Activated CD4-positive, CD25-positive, alpha-beta regulatory T cell treated with anti-CD3 and anti-CD28 coated beads, Interleukin-2, amount 50 U/mL, for 72 hours (primary cell): ENCODE results near the gene KCNC4.

Experiments
- DNase-seq: peaks from one replicate; pipeline ENCODE4 v3.0.0; 2021

Gene KCNC4

DNA sequence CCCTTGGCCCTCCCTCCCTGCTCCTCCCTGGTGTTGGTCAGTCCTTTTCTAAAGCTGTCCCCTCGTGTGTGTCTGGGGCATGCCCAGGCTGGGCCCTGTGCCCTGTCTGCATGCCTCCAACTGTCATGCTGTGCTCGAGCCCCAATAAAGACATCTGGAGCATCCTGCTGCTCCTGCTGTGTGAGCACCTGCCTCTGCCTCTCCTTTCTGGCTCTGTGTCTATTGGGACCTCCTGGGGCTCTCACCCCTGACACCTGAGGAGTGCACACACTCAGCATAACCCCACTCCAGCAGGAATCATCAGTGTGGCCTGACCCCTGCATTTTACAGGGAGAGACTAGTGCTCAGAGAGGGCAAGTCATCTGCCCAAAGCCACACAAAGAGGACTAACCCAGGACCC lies 23.7 kb downstream of the KCNC4 start:
- no peak for DNase-seq

DNA sequence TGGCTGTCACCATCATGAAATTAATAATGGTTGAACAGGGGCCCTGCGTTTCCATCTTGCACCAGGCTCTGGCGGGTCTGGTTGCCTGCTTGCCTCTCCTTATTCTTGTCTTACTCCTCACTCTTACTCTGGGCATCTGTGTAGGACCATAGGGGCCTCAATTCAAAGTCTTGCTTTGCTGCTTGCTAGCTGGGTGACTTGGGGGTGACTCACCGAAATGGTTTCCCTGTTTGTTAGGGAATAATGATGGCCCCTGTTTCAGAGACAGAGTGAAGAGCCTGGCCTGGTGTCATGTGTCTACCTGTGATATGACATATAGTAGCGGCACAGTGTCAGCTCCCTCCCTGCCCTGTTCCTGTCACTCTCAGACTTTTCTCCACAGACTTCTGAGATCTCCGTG lies 24.6 kb downstream of the KCNC4 start:
- DNase-seq, result no peak

DNA sequence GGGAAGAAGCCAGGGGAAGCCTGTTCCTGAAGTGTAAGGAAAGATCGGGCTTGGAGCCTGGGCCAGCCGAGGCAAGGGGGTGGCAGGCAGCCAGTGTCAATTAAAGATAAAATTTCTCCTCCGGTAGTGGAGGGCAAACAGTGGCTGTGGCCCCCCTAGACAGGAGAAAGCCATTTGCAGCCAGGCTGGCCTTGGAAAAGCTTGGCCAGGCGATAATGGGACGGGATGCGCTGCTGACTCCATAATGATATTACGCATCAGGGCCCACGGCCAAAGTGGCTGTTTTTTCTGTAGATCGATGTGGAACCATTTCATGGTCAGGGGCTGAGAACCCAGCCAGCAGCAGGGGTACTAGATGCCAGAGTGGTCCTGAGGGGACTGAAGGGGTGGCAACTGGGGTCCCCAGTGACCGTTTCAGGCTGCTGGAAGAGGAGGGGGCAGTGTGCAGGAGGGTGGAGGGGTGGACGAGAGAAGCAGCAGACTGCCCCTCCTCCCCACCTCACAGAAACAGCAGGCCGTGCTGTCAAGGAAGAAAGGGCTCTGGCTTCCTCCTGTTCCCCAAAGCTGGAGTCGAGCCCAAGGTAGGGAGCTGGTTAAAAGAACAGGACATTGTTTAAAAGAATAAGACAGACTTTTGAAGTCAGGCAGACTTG lies 25.2 kb downstream of the KCNC4 start:
- no peak for DNase-seq

DNA sequence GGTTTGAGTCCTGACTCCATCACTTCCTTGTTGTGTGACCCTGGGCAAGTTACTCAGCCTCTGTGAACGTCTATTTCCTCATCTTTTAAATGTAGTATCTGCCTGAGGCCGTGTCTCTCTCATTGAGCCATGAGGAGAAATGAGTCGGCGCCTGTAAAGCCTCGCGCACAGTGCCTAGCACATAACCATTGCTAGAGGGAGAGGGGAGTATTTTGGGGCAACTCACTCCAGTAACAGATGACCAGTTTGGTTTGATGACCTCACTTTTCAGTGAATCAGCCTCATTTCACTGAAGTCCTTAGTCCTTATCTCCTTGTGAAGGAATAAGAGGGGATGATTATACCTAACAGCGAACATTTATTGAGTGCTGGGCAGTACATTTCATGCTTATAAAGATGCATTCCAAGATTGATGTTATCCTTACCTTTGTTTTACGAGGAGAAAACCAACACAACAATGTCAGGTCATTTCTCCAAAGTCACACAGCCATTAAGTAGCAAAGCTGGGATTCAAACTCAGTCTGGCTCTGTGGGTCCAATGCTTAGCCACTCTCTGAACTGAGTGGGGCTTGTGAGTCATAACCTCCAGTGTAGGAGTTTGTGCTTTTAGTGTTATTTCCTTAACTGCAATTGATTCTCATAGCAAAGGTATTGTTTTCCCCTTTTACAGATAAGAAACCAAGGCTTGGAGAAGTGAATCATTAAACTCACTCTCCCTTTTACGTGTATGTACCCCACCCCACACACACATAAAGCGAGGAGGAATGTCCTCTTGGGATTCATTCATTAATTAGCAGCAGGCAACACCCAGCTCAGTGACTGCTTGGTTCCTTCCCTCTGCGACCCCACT lies 25.9 kb downstream of the KCNC4 start:
- DNase-seq, result no peak

DNA sequence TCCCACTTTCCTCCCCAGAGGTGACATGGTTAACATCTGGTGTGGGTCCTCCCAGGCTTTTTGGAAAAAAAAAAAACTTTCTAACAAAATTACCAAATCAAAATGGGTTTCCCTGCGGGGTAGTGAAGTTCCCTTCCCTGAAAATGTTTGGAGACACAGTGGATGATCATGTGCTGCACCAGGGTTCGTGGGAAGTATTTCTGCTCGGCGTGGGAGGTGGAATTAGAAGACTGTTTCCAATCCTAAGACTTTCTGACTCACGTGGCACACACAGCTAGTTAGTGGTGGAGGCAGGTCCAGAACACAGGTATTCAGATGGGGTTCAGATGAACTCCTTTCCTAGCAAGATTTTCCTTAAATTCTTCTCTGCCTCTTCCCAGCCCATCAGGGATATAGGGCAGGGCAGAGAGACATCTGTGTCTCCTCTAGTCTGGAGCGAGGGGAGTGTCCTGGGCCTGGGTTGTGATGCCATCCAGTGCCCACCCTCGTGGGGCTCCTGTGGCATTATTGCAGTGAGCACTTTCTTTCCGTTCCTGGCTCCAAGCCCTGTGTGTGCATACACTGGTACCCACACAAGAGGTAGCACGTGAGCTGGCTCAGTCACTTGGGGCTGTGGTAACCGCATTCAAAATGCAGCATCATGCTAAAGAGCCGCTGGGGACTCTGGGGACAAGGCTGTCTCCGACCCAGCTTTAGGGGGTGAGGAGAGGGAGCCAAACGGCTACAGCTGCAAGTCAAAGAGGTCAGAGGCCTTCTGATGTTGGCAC lies 27.5 kb downstream of the KCNC4 start:
- DNase-seq, result no peak

DNA sequence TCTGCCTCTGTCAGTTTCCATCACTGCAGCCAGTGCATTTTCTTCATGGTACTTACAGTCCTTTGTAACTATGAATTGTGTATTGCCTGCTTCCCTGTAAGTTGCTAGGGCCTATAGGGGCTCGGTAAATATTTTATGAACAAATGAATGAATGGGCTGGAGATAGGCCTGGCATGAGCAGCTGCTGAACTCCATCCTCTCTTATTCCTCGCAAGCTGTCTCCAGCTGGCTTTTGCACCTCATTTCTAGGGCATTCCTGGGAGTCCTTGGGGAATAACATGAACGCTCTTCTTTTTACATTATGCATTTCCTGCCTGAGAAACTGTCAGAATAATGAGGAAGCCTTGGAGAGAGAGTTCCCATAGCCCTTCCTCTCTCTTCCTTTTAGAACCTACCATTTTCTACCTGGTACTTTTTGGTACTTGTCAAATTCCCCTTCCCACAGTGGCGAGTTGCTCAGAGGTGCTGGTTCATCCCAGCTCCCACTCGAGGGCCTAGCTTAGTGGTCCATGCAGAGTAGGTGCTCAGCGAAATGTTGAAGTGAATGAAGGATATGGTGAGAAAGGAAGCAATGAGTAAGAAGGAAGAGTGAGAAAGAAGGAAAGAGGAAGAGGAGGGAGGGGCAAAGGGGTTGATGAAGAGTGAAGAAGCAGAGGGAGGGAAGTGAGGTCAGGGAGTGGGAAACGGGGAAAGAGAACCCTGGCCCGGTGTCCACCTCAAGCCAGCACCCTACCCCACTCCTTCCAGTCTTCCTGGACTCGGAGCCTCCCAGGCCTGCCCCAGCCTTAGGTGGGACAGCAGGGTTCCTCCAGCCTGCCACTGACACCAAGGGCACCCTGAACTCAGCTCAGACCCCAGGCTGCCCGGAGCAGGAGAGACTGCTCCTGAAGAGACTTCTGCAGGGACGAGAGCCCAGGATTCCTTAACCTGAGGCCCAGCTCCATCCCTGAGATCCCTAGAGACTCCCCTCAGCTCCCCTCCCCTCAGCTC lies 29.6 kb downstream of the KCNC4 start:
- no peak for DNase-seq

DNA sequence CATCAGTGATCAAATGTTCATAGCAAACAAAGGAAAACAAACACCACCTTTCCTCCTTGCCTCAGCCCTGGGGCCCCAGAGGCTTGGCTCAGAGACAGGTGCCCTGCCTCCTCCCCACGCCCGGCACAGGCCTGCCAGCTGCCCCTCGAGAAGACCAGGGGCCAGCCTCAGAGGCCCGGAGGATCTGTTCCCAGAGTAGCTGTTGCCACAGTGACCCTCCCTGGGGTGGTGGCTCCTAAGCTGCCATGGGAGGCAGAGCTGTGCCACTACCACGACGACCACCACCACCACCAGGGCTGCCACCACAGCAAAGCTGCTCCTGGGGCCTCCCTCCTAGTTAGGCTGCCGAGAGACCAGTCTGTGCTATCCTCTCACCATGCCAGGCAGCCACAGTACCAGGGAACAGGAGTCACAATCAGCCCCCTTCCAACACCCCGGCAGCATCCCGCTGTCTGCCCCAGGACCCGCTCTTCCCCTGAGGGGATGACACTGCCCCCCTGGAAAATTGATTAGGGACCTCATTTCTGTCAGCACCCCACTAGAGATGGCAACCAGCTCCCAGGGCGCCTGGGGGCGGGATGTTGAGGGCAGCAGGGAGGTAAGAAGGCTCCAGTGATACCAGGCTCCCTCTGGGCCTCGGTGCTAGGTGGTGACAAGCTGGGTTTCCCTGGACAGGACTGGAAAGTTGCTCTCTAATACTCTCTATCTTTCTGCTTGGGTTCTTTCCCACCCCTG lies 30.5 kb downstream of the KCNC4 start:
- DNase-seq, result no peak

DNA sequence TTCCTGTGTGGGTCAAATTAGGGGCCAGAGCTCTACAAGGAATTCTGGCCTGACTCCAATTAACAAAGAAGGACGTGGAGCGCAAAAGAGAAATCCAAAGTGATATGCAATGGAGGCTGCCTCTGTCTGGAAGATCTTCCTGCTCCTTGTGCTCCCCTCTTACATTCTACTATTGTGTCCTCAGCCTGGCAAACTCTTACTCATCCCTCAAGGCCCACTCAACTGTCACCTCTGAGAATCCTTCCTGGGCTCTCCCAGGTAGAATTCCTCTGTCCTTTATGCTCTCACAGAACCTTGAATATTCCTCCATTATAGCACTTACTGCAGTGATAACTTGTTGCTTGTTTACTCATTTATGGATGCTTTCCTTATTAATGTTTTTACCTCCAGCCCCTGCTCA lies 31.4 kb downstream of the KCNC4 start:
- DNase-seq, result no peak

DNA sequence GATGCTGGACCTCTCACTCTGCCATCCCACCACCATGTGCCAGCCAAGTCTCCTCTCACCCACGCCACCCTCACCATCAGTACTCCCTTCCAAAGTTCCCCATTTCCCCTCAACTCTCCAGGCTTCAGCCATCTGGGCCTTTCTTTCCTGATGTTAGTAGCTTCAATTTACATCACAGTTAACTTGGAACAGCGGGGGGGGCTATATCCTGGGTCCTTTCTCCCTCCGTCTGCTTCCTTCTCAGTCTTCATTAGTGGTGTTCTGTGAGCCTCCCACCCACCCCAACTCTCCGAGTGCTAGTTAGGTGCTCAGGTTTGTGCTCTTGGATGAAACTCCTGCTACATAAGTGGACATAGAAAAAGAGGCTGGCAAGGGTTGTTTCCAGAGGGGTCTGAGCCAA lies 31.9 kb downstream of the KCNC4 start:
- DNase-seq, result no peak

DNA sequence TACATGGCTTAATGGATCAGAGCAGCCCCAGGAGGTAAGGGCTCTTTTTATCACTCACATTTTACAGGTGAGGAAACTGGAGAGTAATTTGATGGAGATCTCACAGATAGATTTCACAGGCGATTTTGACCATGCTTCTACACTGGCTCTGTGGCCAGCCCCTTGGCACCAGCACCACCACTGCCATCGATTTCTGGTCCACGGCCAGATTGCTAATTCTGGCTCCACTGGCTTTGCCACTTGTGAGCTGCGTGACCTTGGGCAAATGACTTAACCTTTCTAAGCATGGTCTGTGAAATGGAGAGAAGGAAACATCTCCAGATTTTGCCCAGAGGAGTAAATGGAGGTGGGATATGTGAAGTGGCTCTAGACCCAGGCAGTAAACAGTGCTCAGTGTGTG lies 32.6 kb downstream of the KCNC4 start:
- no peak for DNase-seq

DNA sequence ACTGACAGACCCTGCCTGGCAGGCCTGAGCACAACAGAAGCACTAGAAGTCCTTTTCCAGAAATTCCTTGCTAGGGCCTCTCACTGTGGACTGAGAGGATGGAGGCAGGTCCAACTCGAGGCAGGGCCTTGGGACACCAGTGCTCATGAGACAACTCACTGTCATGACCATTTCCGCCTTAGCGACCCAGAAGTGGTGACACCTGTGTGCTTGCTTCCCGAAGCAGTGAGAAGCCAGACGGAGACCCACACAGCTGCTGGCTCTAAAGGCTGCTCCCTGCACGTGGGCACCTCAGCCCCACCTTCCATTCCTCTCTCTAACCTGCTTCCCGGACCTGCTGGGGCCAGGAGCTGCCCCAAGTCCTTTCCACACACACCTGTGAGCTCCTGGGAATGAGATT lies 33.0 kb downstream of the KCNC4 start:
- no peak for DNase-seq

DNA sequence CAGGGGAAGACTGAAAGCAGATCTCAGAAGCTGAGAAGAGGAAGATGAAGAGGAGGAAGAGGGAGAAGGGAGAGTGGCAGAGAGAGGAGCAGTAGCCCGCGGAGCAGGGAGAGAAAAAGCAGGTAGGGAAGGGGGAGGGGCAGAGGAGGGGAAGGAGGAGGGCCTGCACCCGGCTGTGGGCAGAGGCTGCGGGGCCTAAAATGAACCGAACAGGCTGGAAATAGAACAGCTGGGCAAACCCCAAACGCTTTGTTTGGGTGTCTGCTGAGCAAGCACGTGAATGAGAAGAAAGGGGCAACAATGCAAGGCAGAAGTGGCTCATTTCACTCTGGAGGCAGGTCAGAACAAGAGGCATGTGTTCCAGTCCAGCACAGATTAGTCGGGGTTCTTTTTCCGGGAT lies 33.5 kb downstream of the KCNC4 start:
- DNase-seq, result no peak

DNA sequence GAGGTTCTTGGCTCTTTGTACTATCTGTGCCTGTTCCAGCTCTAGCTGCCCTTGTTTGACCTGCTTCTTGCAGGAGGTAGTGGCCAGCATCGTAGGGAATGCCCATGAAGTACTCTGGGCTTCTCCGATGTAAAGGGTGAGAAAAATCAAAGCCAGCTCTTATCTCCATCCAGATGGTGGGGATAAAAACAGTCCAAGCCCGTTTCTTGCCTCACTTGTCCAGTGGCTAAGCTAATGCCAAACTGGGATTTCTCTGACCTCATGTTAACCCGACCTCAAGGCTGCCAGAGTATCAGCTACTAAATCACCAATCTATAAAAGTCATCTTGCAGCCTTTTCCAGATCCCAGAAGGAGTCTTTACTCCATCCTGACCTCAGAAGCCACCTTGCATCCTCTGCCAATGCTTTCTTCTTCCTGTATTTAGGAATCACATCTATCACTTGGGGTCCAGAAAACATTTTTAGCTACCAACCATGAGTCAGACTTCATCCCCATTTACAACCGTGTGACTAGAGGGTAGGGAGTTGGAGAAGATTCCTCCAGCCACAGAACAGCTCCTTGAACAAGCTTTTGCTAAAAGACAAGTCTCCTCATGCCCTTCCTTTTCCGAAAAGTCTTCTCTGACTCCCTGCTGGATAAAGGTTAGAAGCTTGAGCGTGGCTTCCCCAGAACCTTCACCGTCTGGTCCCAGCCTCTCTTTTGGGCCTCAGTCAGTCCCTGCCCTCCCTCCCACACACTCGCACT lies 35.9 kb downstream of the KCNC4 start:
- DNase-seq, result no peak

DNA sequence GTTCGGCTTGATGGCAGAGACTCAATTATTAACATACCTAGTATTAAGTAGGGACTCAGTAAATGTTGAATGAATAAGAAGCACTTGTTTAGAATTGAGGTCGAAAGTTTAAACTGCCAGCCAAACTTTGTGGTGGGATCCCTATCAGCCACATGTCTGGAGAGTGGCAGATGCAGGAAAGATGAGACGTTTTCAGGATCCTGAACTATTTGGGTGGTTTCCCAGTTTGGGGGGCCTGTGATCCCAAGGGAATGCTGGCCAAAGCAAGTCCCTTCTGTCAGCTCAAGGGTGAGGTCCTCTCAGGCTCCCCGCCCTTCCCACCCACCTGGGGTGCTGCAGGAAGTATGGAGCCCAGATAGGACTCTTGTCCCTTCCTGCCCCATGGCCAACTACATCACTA lies 38.6 kb downstream of the KCNC4 start:
- DNase-seq, result no peak

DNA sequence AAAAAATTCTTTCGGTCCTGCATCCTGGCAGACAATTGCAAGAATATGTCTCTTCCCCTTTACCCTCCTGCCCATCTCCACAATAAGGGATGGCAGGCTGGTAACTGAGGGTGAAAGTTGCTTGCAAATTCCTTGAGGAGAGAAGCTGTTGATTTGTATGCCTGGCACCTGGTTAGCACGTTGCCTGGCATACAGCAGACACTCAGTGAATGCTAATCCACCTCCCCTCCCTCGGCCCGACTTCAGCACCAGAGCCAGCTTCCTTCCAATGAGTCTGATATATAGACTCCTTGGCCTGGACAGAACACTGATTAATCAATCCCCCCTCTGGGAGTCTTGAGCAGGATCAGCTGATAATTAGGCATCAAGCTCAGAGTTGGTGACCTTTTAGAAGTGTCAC lies 39.1 kb downstream of the KCNC4 start:
- DNase-seq, result no peak

DNA sequence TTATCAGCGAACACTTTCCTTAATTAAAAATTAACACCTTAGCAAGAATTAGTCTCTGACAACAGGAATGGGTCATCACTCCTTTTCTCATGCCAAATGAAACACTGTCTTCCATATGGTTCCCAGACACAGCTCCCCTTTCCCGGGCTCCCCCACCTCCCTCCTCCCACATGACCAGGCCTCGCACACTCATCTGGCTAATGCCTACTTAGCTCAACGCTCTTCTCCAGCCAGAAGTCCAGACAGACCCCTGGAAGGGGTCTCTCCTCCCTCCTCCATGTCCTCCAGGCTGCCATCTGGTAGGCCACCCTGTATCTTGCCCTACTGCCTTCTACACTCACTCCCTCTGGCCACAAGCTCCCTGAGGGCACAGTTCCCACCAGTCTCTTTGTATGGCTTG lies 39.9 kb downstream of the KCNC4 start:
- DNase-seq, result no peak

DNA sequence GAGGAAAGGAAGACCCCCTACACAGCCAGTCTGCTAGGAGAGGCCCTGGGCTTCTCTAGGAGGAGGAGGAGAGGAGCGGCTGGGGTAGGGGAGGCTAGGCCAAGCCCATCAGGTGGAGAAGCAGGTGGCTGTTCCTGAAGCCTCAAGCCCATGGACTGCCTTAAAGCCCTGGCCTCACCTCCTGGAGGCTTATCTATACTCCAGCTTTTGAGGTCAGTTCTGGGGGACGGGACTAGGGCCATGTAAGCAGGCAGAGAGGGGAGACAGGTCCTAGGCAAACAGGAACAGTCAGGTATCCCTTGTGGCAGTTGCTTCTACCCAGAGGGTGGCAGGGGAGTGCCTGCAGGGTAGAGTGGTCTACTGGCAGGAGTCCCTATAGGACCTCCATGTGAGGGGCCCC lies 40.6 kb downstream of the KCNC4 start:
- no peak for DNase-seq

DNA sequence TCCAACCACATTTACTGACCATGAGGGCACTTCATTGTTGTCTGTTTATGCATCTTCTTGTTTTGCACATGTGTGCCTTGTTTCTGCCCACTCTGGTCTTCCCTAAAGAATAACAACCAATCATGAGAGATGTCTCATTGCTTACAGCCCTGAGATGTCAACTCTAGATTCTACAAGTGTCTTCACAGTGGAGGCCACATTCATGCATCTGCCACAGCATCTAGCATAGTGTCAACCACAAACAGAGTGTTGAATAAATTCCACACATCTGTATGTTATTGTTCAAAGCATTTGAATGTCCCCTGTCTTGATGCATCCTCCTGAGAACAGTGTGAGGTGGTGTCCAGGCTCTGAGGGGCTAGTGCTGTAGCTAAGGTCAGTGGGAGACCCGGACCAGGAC lies 43.1 kb downstream of the KCNC4 start:
- no peak for DNase-seq

DNA sequence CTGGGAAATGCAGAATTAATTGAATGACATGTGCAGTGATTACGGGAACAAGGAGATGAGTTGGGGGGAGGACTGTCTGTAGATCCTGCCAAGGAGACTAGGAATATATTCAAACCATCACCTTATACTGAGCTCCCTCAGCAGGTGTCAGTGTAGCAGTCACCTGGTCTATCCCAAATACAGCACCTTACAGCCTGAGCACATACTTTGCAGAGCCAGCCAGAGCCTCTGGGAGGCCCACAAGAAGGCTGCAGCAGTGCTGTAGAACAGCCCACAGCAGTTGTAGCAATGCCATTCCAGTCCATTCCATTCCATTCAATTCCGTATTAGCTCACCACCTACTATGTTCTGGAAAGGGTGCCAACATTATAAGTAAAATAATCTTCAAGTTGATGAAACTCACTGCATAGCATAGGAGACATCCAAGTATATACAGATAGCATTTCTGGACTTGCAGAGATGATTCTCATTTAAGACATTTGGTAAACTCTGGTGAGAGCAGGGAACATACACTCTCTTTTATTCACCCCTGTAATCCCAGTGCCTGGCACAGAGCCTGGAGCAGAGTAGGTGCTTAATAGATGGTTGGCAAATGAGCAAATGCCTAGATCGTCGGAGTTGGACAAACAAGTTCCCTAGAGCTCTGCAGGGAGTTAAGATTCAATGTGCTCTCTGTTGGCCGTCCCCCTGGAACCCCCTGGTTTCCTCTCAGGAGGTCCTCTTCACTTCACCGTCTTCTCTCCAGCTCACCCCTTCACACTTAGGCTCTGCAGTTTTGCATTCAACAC lies 44.7 kb downstream of the KCNC4 start:
- no peak for DNase-seq

DNA sequence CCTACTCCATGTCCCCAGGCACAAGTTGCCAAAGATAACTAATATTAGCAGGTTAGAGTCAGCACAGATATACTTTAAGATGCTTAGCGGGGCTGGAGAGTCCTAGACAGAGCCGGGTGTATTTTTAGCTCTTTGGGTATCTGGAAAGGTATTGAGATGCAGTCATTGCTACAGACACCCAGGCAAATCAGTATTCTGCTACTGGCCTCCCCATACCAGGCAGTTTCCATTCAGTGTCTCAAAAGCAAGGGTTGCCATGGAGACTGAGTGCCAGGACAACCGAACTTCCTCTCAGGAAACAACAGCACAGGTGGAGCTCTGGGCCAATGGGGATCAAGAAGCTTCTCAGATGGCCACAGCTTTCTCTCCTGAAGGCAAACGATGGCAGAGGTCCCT lies 45.3 kb downstream of the KCNC4 start:
- no peak for DNase-seq
